H1 (cell line): Measurements from ENCODE around the gene COL4A1. TPM values are rescaled to one million over a fixed set of nuclear protein-coding genes. Genes with fewer than 3 reads are reported as not detected.
A peak's percentile ranks its signal among the peaks of the same experiment; 100 is the strongest.

Experiments used
- CTCF ChIA-PET: fragments of 300-600 bp; sonication (Branson Sonifier 250); formaldehyde crosslinking; loops from one replicate; lab custom pipeline; 2021; ENCODE audit not compliant: partially characterized antibody; lab: Charles Lee
- POLR2A ChIA-PET: fragments of 300-600 bp; sonication (Branson Sonifier 250); formaldehyde crosslinking; loops from one replicate; lab custom pipeline; 2021; ENCODE audit warnings: inconsistent platforms; ENCODE audit not compliant: partially characterized antibody; lab: Charles Lee
- DNase-seq, 2 experiments: peaks; one replicate each; pipeline versions ENCODE4 v3.0.0 to v3.0.0-alpha.2; 2010 to 2022; ENCODE audit warnings: low spot score in 2 of 2, low read depth in 1 of 2, mixed read lengths in 1 of 2
- FAIRE-seq: peaks from 2 replicates; lab custom pipeline; 2011; peaks lifted over from hg19 to GRCh38; lab: Jason Lieb, UNC
- H2AFZ ChIP-seq: 2 replicates; pipeline ENCODE4 v1.8.1; 2012; ENCODE audit warnings: low read length, inconsistent platforms
- H2AK5ac ChIP-seq: 2 replicates; pipeline ENCODE4 v1.6.1; 2013; ENCODE audit warnings: low read depth, low read length
- H2BK120ac ChIP-seq: replicated peaks from 2 replicates; pipeline ENCODE3; 2013; ENCODE audit warnings: low read depth, low read length, inconsistent platforms
- H2BK12ac ChIP-seq: 2 replicates; pipeline ENCODE4 v1.6.1; 2013; ENCODE audit warnings: low read depth, low read length
- H2BK15ac ChIP-seq: 2 replicates; pipeline ENCODE4 v1.6.1; 2013; ENCODE audit warnings: low read length
- H2BK20ac ChIP-seq: 2 replicates; pipeline ENCODE4 v1.6.1; 2013; ENCODE audit warnings: low read length
- H2BK5ac ChIP-seq: 2 replicates; pipeline ENCODE4 v1.6.1; 2013; ENCODE audit warnings: low read depth, low read length
- H3K14ac ChIP-seq: 2 replicates; pipeline ENCODE4 v1.6.1; 2013; ENCODE audit warnings: inconsistent platforms; ENCODE audit not compliant: insufficient read length
- H3K18ac ChIP-seq: 2 replicates; pipeline ENCODE4 v1.6.1; 2013; ENCODE audit warnings: low read length; ENCODE audit errors: extremely low read depth
- H3K23ac ChIP-seq: 2 replicates; pipeline ENCODE4 v1.6.1; 2013; ENCODE audit warnings: inconsistent platforms; ENCODE audit not compliant: insufficient read length
- H3K23me2 ChIP-seq: 2 replicates; pipeline ENCODE4 v1.6.1; 2013; ENCODE audit warnings: low read depth, low read length
- H3K27ac ChIP-seq: 2 replicates; pipeline ENCODE4 v1.6.1; 2011; ENCODE audit warnings: low read depth, low read length, inconsistent platforms
- H3K27me3 ChIP-seq, 4 experiments: replicated peaks in 1 of 4; 1 replicate in 1 of 4; 2 replicates in 3 of 4; pipeline versions ENCODE4 v1.6.1 to v1.8.1; 2011 to 2013; ENCODE audit warnings: low read length in 3 of 4, mild to moderate bottlenecking in 3 of 4, inconsistent platforms in 2 of 4, mixed read lengths in 2 of 4, moderate library complexity in 1 of 4; ENCODE audit not compliant: control insufficient read depth in 3 of 4, insufficient read depth in 3 of 4; ENCODE audit errors: extremely low read depth in 1 of 4
- H3K36me3 ChIP-seq, 4 experiments: 2 replicates each; pipeline versions ENCODE4 v1.6.1 to v1.8.1; 2011 to 2013; ENCODE audit warnings: mild to moderate bottlenecking in 4 of 4, low read length in 3 of 4, moderate library complexity in 2 of 4, control low read depth in 1 of 4, inconsistent platforms in 1 of 4; ENCODE audit not compliant: insufficient read depth in 4 of 4, control insufficient read depth in 2 of 4
- H3K4ac ChIP-seq: replicated peaks from 2 replicates; pipeline ENCODE3; 2013; ENCODE audit warnings: low read length, low read depth, mixed read lengths, inconsistent platforms; ENCODE audit not compliant: insufficient read length
- H3K4me1 ChIP-seq, 4 experiments: replicated peaks in 1 of 4; 1 replicate in 1 of 4; 2 replicates in 3 of 4; pipeline versions ENCODE4 v1.6.1 to v1.8.1; 2011 to 2013; ENCODE audit warnings: low read length in 3 of 4, inconsistent platforms in 2 of 4, mixed read lengths in 1 of 4; ENCODE audit not compliant: insufficient read depth in 4 of 4, control insufficient read depth in 3 of 4
- H3K4me2 ChIP-seq, 2 experiments: 2 replicates each; pipeline versions ENCODE4 v1.6.1 to v1.8.1; 2011 to 2013; ENCODE audit warnings: low read depth in 2 of 2, low read length in 2 of 2, control low read depth in 1 of 2, inconsistent platforms in 1 of 2, mild to moderate bottlenecking in 1 of 2; ENCODE audit not compliant: insufficient read depth in 1 of 2
- H3K4me3 ChIP-seq, 4 experiments: fragments of 200-600, 300-600 bp in 1 of 4; sonication (generic), shearing (Covaris generic), sonication (Bioruptor Twin) in 1 of 4; 2 replicates each; pipeline versions ENCODE4 v1.5.1 to v1.8.1; 2011 to 2016; ENCODE audit warnings: low read length in 4 of 4, low read depth in 3 of 4, control low read depth in 2 of 4, inconsistent platforms in 2 of 4, mild to moderate bottlenecking in 2 of 4, mixed read lengths in 1 of 4, moderate library complexity in 1 of 4; ENCODE audit not compliant: insufficient read depth in 2 of 4; ENCODE audit errors: extremely low read depth in 1 of 4
- H3K56ac ChIP-seq: replicated peaks from 2 replicates; pipeline ENCODE3; 2013; ENCODE audit warnings: low read depth, mild to moderate bottlenecking, mixed read lengths, low read length, inconsistent platforms; ENCODE audit not compliant: insufficient read length
- H3K79me1 ChIP-seq: 2 replicates; pipeline ENCODE4 v1.6.1; 2013; ENCODE audit warnings: low read depth, low read length, control low read depth
- H3K79me2 ChIP-seq, 2 experiments: 2 replicates each; pipeline versions ENCODE4 v1.6.1 to v1.8.1; 2012 to 2013; ENCODE audit warnings: low read length in 2 of 2, mild to moderate bottlenecking in 2 of 2, inconsistent platforms in 1 of 2; ENCODE audit not compliant: insufficient read depth in 2 of 2, control insufficient read depth in 1 of 2
- H3K9ac ChIP-seq, 4 experiments: replicated peaks in 1 of 4; 1 replicate in 1 of 4; 2 replicates in 3 of 4; pipeline versions ENCODE4 v1.6.1 to v1.8.1; 2011 to 2013; ENCODE audit warnings: low read depth in 3 of 4, low read length in 3 of 4, control low read depth in 2 of 4, mild to moderate bottlenecking in 2 of 4, moderate library complexity in 2 of 4, inconsistent platforms in 1 of 4; ENCODE audit errors: extremely low read depth in 1 of 4
- H3K9me3 ChIP-seq, 2 experiments: 2 replicates each; pipeline versions ENCODE4 v1.6.1 to v1.8.1; 2012 to 2013; ENCODE audit warnings: mild to moderate bottlenecking in 2 of 2, moderate library complexity in 2 of 2, control low read depth in 1 of 2, inconsistent platforms in 1 of 2, low read depth in 1 of 2, low read length in 1 of 2, mixed read lengths in 1 of 2; ENCODE audit not compliant: insufficient read depth in 2 of 2
- H4K20me1 ChIP-seq, 2 experiments: replicated peaks in 1 of 2; 2 replicates each; pipeline versions ENCODE3 to v1.8.1; 2011 to 2013; ENCODE audit warnings: inconsistent platforms in 2 of 2, low read length in 2 of 2, mild to moderate bottlenecking in 1 of 2; ENCODE audit not compliant: insufficient read depth in 2 of 2, control insufficient read depth in 1 of 2
- H4K5ac ChIP-seq: 2 replicates; pipeline ENCODE4 v1.6.1; 2013; ENCODE audit warnings: low read length, low read depth, mixed read lengths, inconsistent platforms; ENCODE audit not compliant: insufficient read length
- H4K8ac ChIP-seq: 2 replicates; pipeline ENCODE4 v1.8.0; 2013; ENCODE audit warnings: mild to moderate bottlenecking, moderate library complexity, low read length, inconsistent platforms; ENCODE audit not compliant: insufficient read depth; ENCODE audit errors: extremely low read depth
- H4K91ac ChIP-seq: replicated peaks from 2 replicates; pipeline ENCODE3; 2013; ENCODE audit warnings: low read length, mixed read lengths, inconsistent platforms; ENCODE audit not compliant: insufficient read length
- BRCA1 ChIP-seq: IDR thresholded peaks from 2 replicates; pipeline ENCODE4 v1.6.1; 2012; ENCODE audit warnings: low read depth, low read length, improper control_type of control experiment
- CBX5 ChIP-seq: fragments of 300-800, 300-1000 bp; sonication (generic); IDR thresholded peaks from 2 replicates; pipeline ENCODE4 v1.7.1; 2016; ENCODE audit warnings: antibody characterized with exemption, low read length, low read depth
- CBX8 ChIP-seq: fragments of 300-800, 300-1000 bp; sonication (generic); IDR thresholded peaks from 2 replicates; pipeline ENCODE4 v1.7.1; 2016; ENCODE audit warnings: low read depth, low read length, borderline replicate concordance
- CEBPB ChIP-seq: IDR thresholded peaks from 2 replicates; pipeline ENCODE4 v1.6.1; 2012; ENCODE audit warnings: low read depth, low read length
- GABPA ChIP-seq: IDR thresholded peaks from 2 replicates; pipeline ENCODE4 v1.6.1; 2011; ENCODE audit warnings: mild to moderate bottlenecking, low read length, moderate library complexity, borderline replicate concordance; ENCODE audit not compliant: insufficient read depth
- JUND ChIP-seq: IDR thresholded peaks from 2 replicates; pipeline ENCODE4 v1.6.1; 2011; ENCODE audit warnings: mild to moderate bottlenecking, improper control_type of control experiment, low read length
- KDM1A ChIP-seq: fragments of 200-600, 300-600 bp; sonication (generic); IDR thresholded peaks from 2 replicates; pipeline ENCODE4 v1.7.1; 2016; ENCODE audit warnings: mild to moderate bottlenecking, low read length, borderline replicate concordance
- KDM4A ChIP-seq: IDR thresholded peaks from one replicate; pipeline ENCODE4 v1.7.1; 2012; ENCODE audit warnings: low read depth, mild to moderate bottlenecking, moderate library complexity, low read length, inconsistent platforms; ENCODE audit not compliant: severe bottlenecking
- MAFK ChIP-seq: IDR thresholded peaks from 2 replicates; pipeline ENCODE4 v1.6.1; 2012; ENCODE audit warnings: low read depth, mild to moderate bottlenecking, improper control_type of control experiment, low read length
- RBBP5 ChIP-seq: IDR thresholded peaks from 2 replicates; pipeline ENCODE4 v1.7.1; 2012; ENCODE audit warnings: low read depth, mild to moderate bottlenecking, inconsistent platforms, low read length, moderate library complexity, borderline replicate concordance
- RNF2 ChIP-seq: fragments of 200-900, 300-1000 bp; sonication (generic); IDR thresholded peaks from 2 replicates; pipeline ENCODE4 v1.7.1; 2016; ENCODE audit warnings: borderline replicate concordance, low read depth, mild to moderate bottlenecking, antibody characterized with exemption, low read length; ENCODE audit not compliant: poor library complexity, severe bottlenecking; ENCODE audit errors: missing control alignments
- SAP30 ChIP-seq: fragments of 300-600 bp; sonication (generic); IDR thresholded peaks from 2 replicates; pipeline ENCODE4 v1.7.1; 2012; ENCODE audit warnings: low read length, moderate library complexity, mild to moderate bottlenecking, inconsistent platforms; ENCODE audit not compliant: insufficient read depth, insufficient replicate concordance
- SIX5 ChIP-seq: IDR thresholded peaks from 2 replicates; pipeline ENCODE4 v1.6.1; 2011; ENCODE audit warnings: mild to moderate bottlenecking, low read depth, low read length
- WGBS, 2 experiments: shearing (Covaris generic) in 1 of 2; methylation state at CpG; one replicate each; pipeline versions ENCODE4 v1.1.6 to v1.1.7; 2013 to 2015; ENCODE audit warnings: low lambda C conversion rate in 2 of 2, mixed read lengths in 2 of 2, inconsistent platforms in 1 of 2, low coverage in 1 of 2, missing lambda C conversion rate in 1 of 2; ENCODE audit not compliant: insufficient replicate concordance in 2 of 2, insufficient coverage in 1 of 2, insufficient read length in 1 of 2; ENCODE audit errors: extremely low coverage in 1 of 2, missing lambda C conversion rate in 1 of 2; 5-methylcytosine and 5-hydroxymethylcytosine counted together
- polyA plus RNA-seq, 7 experiments: library from polyadenylated mRNA; depleted of rRNA in 3 of 7; stranded (reverse) in 5 of 7; unstranded in 2 of 7; fragments of >200 nt in 5 of 7; fragments of 200-250 nt in 2 of 7; gene quantifications; 1 replicate in 5 of 7; 2 replicates in 1 of 7; 4 replicates in 1 of 7; pipeline versions ENCODE4 v1.2.1 to v1.2.3, GENCODE V29; 2011 to 2013; ENCODE audit warnings: missing spikeins in 2 of 7, mixed read lengths in 2 of 7
- total RNA-seq: library from RNA; stranded (reverse); fragmentation: NEBNext Ultra II Directional; extraction: Animal tissue kit (Norgen Biotek cat#: 25700); gene quantifications from 2 replicates; pipeline ENCODE4 v1.2.1, GENCODE V29; 2021

COL4A1 gene
- total and polyA plus RNA-seq, 2 of the 8 experiments (the other 6 are each of a cell fraction or from before 2014, with no cell fraction given) = 30.7 to 82.0 TPM

DNA sequence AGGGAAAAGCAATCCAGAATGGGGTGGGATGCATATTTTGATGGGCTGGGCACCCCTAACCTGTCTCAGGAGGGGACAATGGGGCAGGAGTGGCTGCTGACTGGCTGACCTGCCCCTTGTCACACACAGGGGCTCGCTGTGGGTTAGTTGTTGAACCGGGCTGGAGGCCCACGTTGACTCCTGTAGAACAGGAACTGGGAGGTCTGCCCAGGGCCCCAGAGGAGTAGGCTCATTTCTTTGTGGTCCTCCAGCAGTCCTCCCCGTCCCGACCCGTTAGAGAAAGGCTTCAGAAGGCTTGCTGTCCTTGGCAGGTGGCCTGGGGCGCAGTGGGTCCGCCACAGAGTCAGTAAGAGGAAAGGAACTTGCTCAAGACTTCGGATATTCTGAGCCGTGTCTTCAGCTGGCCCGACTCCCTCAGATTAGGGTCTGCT lies 70.1 kb downstream of the COL4A1 start:
- Histone ChIP-seq H4K91ac (no peak overlapping the region), H3K23me2 (no peaks in the 10 kb centered on the region), H3K9ac (no peak overlapping the region), H3K79me1 (no peaks in the 10 kb centered on the region), H3K79me2 (no peaks in the 10 kb centered on the region), H2AK5ac (no peak overlapping the region), H4K20me1 (no peaks in the 10 kb centered on the region), H4K8ac (no peak overlapping the region), H3K27ac (no peak overlapping the region), H3K9me3 (no peaks in the 10 kb centered on the region), H3K18ac (no peak overlapping the region), H3K27me3 (no peaks in the 10 kb centered on the region), H4K5ac (no peak overlapping the region), H2BK15ac (no peak overlapping the region), H3K4me1 (no peaks in the 10 kb centered on the region), H3K14ac (no peak overlapping the region), H2BK12ac (no peak overlapping the region), H2BK5ac (no peak overlapping the region), H3K4me2 (no peak overlapping the region), H2BK20ac (no peak overlapping the region), H3K56ac (no peak overlapping the region), H2BK120ac (no peak overlapping the region), H3K36me3 (no peaks in the 10 kb centered on the region), H3K23ac (no peak overlapping the region), H3K4me3 (no peak overlapping the region), H2AFZ (no peak overlapping the region), H3K4ac (no peak overlapping the region)
- POLR2A ChIA-PET = no interaction called here
- CTCF ChIA-PET = interaction anchor here (2.4 to 4.2 kb wide), 3 partner anchors 11 to 175 kb away, joined by 9 to 28 read pairs (median 24); no protein-coding TSS in a partner anchor
- 84% methylated on average over 11 of the region's 11 CpGs; no CpG with 5 or more reads in 1 of the 2 experiments for WGBS, 2 experiments
- FAIRE-seq (no peak), DNase-seq (peak in 1 of 2 experiments; percentile 43)
- TF ChIP-seq SAP30 (no peak), BRCA1 (no peak), CEBPB (no peak), MAFK (no peak), CBX5 (no peak), CBX8 (no peak), GABPA (no peak), SIX5 (no peak), KDM4A (no peak), RBBP5 (no peak), RNF2 (no peak), KDM1A (no peak), JUND (no peak)
